A549 (cell line): Measurements from ENCODE around the gene PRKG1. TPM values are rescaled to one million over a fixed set of nuclear protein-coding genes. Genes with fewer than 3 reads are reported as not detected.

ENCODE experiments used
- ATAC-seq, 2 experiments: fragments of 200-7000 bp in 1 of 2; fragments of >200 bp in 1 of 2; cut with Nextera tagmentation in 1 of 2; cut with Tn5 transposase in 1 of 2; 3 replicates each; pipeline versions ENCODE4 v1.8.0 to v1.9.1; 2018 to 2020; ENCODE audit warnings: mild to moderate bottlenecking in 1 of 2, moderate library complexity in 1 of 2
- CTCF ChIA-PET: fragments of 300-600 bp; sonication (Branson Sonifier 250); formaldehyde crosslinking; extraction: SDS; loops from one replicate; lab custom pipeline; 2021; ENCODE audit warnings: antibody characterized with exemption, inconsistent platforms; lab: Yijun Ruan, JAX
- POLR2A ChIA-PET: fragments of 350-600 bp; formaldehyde crosslinking; extraction: SDS; loops from one replicate; lab custom pipeline; 2021; ENCODE audit warnings: antibody characterized with exemption, inconsistent platforms; lab: Yijun Ruan, JAX
- DNase-seq, 2 experiments: peaks; one replicate each; pipeline versions ENCODE4 v3.0.0 to v3.0.0-alpha.2; 2011 to 2016; ENCODE audit warnings: low read depth in 1 of 2, low spot score in 1 of 2
- FAIRE-seq: peaks from 2 replicates; lab custom pipeline; 2011; peaks lifted over from hg19 to GRCh38; lab: Jason Lieb, UNC
- H3K27ac ChIP-seq, 2 experiments: fragments of >200 bp; sonication (Bioruptor Twin); formaldehyde crosslinking; 3 replicates each; pipeline ENCODE4 v1.5.1; 2016 to 2017
- H3K4me1 ChIP-seq: fragments of >200 bp; sonication (Bioruptor Twin); formaldehyde crosslinking; 3 replicates; pipeline ENCODE4 v1.6.1; 2016
- H3K4me2 ChIP-seq: fragments of >200 bp; sonication (Bioruptor Twin); formaldehyde crosslinking; 3 replicates; pipeline ENCODE4 v1.6.1; 2016
- H3K4me3 ChIP-seq: fragments of >200 bp; sonication (Bioruptor Twin); formaldehyde crosslinking; 3 replicates; pipeline ENCODE4 v1.5.1; 2016
- H3K9me3 ChIP-seq: fragments of >200 bp; sonication (Bioruptor Twin); formaldehyde crosslinking; 3 replicates; pipeline ENCODE4 v1.6.1; 2016
- BHLHE40 ChIP-seq: IDR thresholded peaks from 2 replicates; pipeline ENCODE4 v1.6.1; 2012; ENCODE audit warnings: low read depth, low read length, inconsistent platforms
- CBX2 ChIP-seq: fragments of 200-600 bp; sonication (generic); IDR thresholded peaks from 2 replicates; pipeline ENCODE4 v1.6.1; 2016; ENCODE audit warnings: low read depth, mild to moderate bottlenecking, borderline replicate concordance
- CHD2 ChIP-seq: fragments of 150-350 bp; IDR thresholded peaks from 2 replicates; pipeline ENCODE4 v1.6.1; 2014; ENCODE audit warnings: low read length; ENCODE audit not compliant: partially characterized antibody
- EHMT2 ChIP-seq: fragments of 200-600 bp; sonication (generic); IDR thresholded peaks from 2 replicates; pipeline ENCODE4 v1.6.1; 2016; ENCODE audit warnings: antibody characterized with exemption, low read depth, mild to moderate bottlenecking, moderate library complexity
- ESRRA ChIP-seq: fragments of 150-350 bp; IDR thresholded peaks from 2 replicates; pipeline ENCODE4 v1.6.1; 2014; ENCODE audit warnings: mild to moderate bottlenecking, low read length, borderline replicate concordance
- FOSB ChIP-seq: fragments of 250-450 bp; sonication (Bioruptor Pico); IDR thresholded peaks from 2 replicates; pipeline ENCODE4 v1.5.0; 2020; ENCODE audit warnings: mild to moderate bottlenecking, moderate library complexity
- FOSL2 ChIP-seq, 2 experiments: fragments of 450-650 bp in 1 of 2; fragments of >200 bp in 1 of 2; sonication (Bioruptor Twin) in 1 of 2; formaldehyde crosslinking; IDR thresholded peaks; 2 replicates each; pipeline versions ENCODE4 v1.5.0 to v1.6.1; 2016 to 2020; ENCODE audit warnings: mild to moderate bottlenecking in 1 of 2, moderate library complexity in 1 of 2
- HEYL ChIP-seq: fragments of 250-450 bp; sonication (Bioruptor Pico); IDR thresholded peaks from 2 replicates; pipeline ENCODE4 v1.8.0; 2021; ENCODE audit warnings: mild to moderate bottlenecking, moderate library complexity
- HOXB13 ChIP-seq: fragments of 250-450 bp; sonication (Bioruptor Pico); IDR thresholded peaks from 2 replicates; pipeline ENCODE4 v1.5.0; 2020; ENCODE audit warnings: low read depth, mild to moderate bottlenecking, moderate library complexity
- JUNB ChIP-seq: fragments of >200 bp; sonication (Bioruptor Twin); formaldehyde crosslinking; IDR thresholded peaks from 2 replicates; pipeline ENCODE4 v1.6.1; 2016
- KDM1A ChIP-seq: fragments of 200-600 bp; sonication (generic); IDR thresholded peaks from 2 replicates; pipeline ENCODE4 v1.6.1; 2016; ENCODE audit warnings: low read depth, mild to moderate bottlenecking
- MAFK ChIP-seq: fragments of 450-650 bp; IDR thresholded peaks from 2 replicates; pipeline ENCODE4 v1.6.1; 2014; ENCODE audit not compliant: partially characterized antibody
- NPAS2 ChIP-seq: fragments of 250-450 bp; sonication (Bioruptor Pico); IDR thresholded peaks from 2 replicates; pipeline ENCODE4 v1.8.0; 2022; ENCODE audit warnings: mild to moderate bottlenecking, moderate library complexity, borderline replicate concordance
- PHF8 ChIP-seq: fragments of 200-600 bp; sonication (generic); IDR thresholded peaks from 2 replicates; pipeline ENCODE4 v1.6.1; 2016; ENCODE audit warnings: low read depth, mild to moderate bottlenecking, antibody characterized with exemption, moderate library complexity, borderline replicate concordance
- POLR2AphosphoS2 ChIP-seq: conservative IDR thresholded peaks from 2 replicates; pipeline ENCODE4 v1.6.1; 2012; ENCODE audit warnings: low read length, improper control_type of control experiment, inconsistent platforms
- RFX5 ChIP-seq: fragments of 450-650 bp; IDR thresholded peaks from 2 replicates; pipeline ENCODE4 v1.7.1; 2014; ENCODE audit warnings: antibody characterized with exemption, mild to moderate bottlenecking, moderate library complexity
- RNF2 ChIP-seq: fragments of 200-600 bp; sonication (generic); IDR thresholded peaks from 2 replicates; pipeline ENCODE4 v1.6.1; 2016; ENCODE audit warnings: low read depth, mild to moderate bottlenecking, antibody characterized with exemption, moderate library complexity, borderline replicate concordance
- ZC3H11A ChIP-seq: fragments of 450-650 bp; IDR thresholded peaks from 2 replicates; pipeline ENCODE4 v1.6.1; 2014; ENCODE audit warnings: antibody characterized with exemption, mild to moderate bottlenecking
- WGBS: methylation state at CpG from one replicate; pipeline ENCODE4 v1.1.6; 2017; ENCODE audit errors: missing lambda C conversion rate; 5-methylcytosine and 5-hydroxymethylcytosine counted together
- polyA plus RNA-seq, 4 experiments: library from polyadenylated mRNA; depleted of rRNA in 3 of 4; stranded (reverse); fragments of >200 nt; fragmentation: RNase III in 1 of 4; extraction: RNeasy Plus Mini Kit Qiagen cat#74134 plus additional on column Dnase treatment in 1 of 4; gene quantifications; 2 replicates in 3 of 4; 3 replicates in 1 of 4; pipeline ENCODE4 v1.2.3, GENCODE V29; 2011 to 2017
- TF ChIP-seq, protein P1 (sequence below): fragments of 150-350 bp; IDR thresholded peaks from 2 replicates; pipeline ENCODE4 v1.6.1; 2014; ENCODE audit warnings: low read depth, mild to moderate bottlenecking, low read length
- TF ChIP-seq, protein P2 (sequence below): IDR thresholded peaks from 2 replicates; pipeline ENCODE4 v1.6.1; 2012
- TF ChIP-seq, protein P3 (sequence below): fragments of >200 bp; sonication (Bioruptor Twin); formaldehyde crosslinking; IDR thresholded peaks from 3 replicates; pipeline ENCODE4 v1.5.1; 2016
- TF ChIP-seq, protein P4 (sequence below): fragments of 450-650 bp; IDR thresholded peaks from 2 replicates; pipeline ENCODE4 v1.6.1; 2014; ENCODE audit warnings: antibody characterized with exemption

Gene PRKG1
- polyA plus RNA-seq, 2 of the 4 experiments (the other 2 are of a cell fraction) = not detected

DNA sequence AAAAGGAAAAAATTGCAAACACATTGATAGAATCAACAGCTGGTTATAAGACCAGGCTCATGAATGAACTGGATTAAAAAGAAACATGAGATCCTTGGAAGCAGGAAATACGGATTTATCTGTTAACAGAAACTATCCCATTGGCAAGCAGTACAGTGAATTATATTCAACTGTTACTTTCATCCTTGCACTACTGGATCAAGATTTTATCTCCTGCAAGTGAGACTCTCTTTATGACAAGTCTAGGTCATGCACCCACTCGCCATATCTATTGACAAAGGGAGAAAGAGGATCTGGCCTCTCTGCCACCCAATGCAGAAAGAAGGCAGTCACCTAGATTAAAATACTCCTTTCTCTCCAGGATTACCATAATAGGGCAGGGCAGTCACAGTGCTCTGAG is 583.7 kb downstream of the PRKG1 start:
- Histone ChIP-seq H3K4me3 (no peak overlapping the region), H3K4me2 (no peak overlapping the region), H3K27ac (no peak overlapping the region), H3K9me3 (no peaks in the 10 kb centered on the region), H3K4me1 (no peaks in the 10 kb centered on the region)
- TF ChIP-seq EHMT2 = no peak
- TF ChIP-seq, protein P1, sequence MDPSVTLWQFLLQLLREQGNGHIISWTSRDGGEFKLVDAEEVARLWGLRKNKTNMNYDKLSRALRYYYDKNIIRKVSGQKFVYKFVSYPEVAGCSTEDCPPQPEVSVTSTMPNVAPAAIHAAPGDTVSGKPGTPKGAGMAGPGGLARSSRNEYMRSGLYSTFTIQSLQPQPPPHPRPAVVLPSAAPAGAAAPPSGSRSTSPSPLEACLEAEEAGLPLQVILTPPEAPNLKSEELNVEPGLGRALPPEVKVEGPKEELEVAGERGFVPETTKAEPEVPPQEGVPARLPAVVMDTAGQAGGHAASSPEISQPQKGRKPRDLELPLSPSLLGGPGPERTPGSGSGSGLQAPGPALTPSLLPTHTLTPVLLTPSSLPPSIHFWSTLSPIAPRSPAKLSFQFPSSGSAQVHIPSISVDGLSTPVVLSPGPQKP = no peak
- no peak for TF ChIP-seq FOSL2 (IDR thresholded peaks at IDR 0.05)
- TF ChIP-seq FOSL2 (CRISPR knock-in tag; IDR thresholded peaks at IDR 0.05) = no peak
- CTCF ChIA-PET = no interaction called here
- POLR2A ChIA-PET = no interaction called here
- no peak for FAIRE-seq
- 1% methylated on average over 2 of the region's 2 CpGs for whole genome bisulfite sequencing
- DNase-seq = no peak
- ATAC-seq = no peak

DNA sequence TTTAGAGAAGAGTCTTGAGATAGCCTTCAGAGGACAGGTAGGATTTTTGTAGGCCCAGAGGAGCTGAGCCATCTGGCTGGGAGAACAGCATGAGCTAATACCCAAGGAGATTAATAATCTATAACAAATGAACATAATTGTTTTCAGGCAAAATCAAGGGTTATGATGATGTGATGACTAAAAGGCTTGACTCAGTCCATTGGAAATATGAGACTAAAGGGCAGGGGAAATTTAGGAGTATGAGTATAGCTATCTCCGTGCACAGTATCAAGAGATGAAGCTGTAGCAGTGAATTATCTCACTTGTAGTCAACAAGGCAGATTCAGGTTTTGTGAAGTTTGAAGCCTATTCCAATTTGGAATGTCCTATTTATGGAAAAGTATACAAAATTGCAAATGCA is 585.1 kb downstream of the PRKG1 start:
- WGBS = 14% methylated on average over 1 of the region's 1 CpG
- ATAC-seq = no peak
- TF ChIP-seq HEYL (no peak), MAFK (no peak), PHF8 (no peak), ZC3H11A (no peak), KDM1A (no peak), JUNB (no peak), NPAS2 (CRISPR knock-in tag) (no peak), RFX5 (no peak), CHD2 (no peak), POLR2AphosphoS2 (no peak), CBX2 (no peak), ESRRA (no peak), FOSB (CRISPR knock-in tag) (no peak), HOXB13 (CRISPR knock-in tag) (no peak), RNF2 (no peak), BHLHE40 (no peak)
- TF ChIP-seq, protein P2, sequence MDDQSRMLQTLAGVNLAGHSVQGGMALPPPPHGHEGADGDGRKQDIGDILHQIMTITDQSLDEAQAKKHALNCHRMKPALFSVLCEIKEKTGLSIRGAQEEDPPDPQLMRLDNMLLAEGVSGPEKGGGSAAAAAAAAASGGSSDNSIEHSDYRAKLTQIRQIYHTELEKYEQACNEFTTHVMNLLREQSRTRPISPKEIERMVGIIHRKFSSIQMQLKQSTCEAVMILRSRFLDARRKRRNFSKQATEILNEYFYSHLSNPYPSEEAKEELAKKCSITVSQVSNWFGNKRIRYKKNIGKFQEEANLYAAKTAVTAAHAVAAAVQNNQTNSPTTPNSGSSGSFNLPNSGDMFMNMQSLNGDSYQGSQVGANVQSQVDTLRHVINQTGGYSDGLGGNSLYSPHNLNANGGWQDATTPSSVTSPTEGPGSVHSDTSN = no peak
- TF ChIP-seq, protein P3, sequence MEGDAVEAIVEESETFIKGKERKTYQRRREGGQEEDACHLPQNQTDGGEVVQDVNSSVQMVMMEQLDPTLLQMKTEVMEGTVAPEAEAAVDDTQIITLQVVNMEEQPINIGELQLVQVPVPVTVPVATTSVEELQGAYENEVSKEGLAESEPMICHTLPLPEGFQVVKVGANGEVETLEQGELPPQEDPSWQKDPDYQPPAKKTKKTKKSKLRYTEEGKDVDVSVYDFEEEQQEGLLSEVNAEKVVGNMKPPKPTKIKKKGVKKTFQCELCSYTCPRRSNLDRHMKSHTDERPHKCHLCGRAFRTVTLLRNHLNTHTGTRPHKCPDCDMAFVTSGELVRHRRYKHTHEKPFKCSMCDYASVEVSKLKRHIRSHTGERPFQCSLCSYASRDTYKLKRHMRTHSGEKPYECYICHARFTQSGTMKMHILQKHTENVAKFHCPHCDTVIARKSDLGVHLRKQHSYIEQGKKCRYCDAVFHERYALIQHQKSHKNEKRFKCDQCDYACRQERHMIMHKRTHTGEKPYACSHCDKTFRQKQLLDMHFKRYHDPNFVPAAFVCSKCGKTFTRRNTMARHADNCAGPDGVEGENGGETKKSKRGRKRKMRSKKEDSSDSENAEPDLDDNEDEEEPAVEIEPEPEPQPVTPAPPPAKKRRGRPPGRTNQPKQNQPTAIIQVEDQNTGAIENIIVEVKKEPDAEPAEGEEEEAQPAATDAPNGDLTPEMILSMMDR = no peak
- TF ChIP-seq, protein P4, sequence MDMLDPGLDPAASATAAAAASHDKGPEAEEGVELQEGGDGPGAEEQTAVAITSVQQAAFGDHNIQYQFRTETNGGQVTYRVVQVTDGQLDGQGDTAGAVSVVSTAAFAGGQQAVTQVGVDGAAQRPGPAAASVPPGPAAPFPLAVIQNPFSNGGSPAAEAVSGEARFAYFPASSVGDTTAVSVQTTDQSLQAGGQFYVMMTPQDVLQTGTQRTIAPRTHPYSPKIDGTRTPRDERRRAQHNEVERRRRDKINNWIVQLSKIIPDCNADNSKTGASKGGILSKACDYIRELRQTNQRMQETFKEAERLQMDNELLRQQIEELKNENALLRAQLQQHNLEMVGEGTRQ = no peak
- TF ChIP-seq, protein P1 = no peak
- no peak for DNase-seq
- Histone ChIP-seq H3K4me2 (no peak overlapping the region), H3K4me3 (no peak overlapping the region), H3K27ac (no peak overlapping the region), H3K9me3 (no peaks in the 10 kb centered on the region), H3K4me1 (no peaks in the 10 kb centered on the region)
- CTCF ChIA-PET = no interaction called here
- POLR2A ChIA-PET = no interaction called here
- no peak for FAIRE-seq
